Loucy (cell line): Measurements from ENCODE around the gene NOC3L.

Experiments used
- EZH2phosphoT487 ChIP-seq: fragments of 200-600 bp; IDR thresholded peaks from 2 replicates; pipeline ENCODE4 v1.6.1; 2018; ENCODE audit warnings: antibody characterized with exemption, mild to moderate bottlenecking, moderate library complexity, borderline replicate concordance
- TF ChIP-seq, protein P1 (sequence below): fragments of 200-600 bp; sonication (generic); conservative IDR thresholded peaks from 2 replicates; pipeline ENCODE4 v1.5.1; 2014; ENCODE audit warnings: mild to moderate bottlenecking, antibody characterized with exemption, low read length

DNA sequence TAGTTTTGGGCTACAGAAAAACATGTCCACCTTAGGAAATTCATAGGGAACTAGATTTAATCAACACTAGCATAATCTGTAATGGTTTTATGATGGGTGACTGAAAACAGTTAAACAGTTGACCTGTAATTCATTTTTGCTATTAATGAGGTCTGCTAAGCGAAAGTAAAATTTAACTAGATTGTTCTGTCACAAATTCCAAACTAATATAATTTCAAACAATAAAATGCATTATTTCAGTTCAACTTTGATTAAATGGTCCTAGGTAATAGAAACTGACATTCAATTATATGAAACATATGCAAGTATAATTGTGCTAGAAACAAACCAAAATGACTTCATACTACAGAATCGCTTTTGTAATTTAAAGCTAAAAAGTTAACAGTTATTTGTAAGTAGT, 6.9 kb downstream of the NOC3L start:
- TF ChIP-seq, protein P1, sequence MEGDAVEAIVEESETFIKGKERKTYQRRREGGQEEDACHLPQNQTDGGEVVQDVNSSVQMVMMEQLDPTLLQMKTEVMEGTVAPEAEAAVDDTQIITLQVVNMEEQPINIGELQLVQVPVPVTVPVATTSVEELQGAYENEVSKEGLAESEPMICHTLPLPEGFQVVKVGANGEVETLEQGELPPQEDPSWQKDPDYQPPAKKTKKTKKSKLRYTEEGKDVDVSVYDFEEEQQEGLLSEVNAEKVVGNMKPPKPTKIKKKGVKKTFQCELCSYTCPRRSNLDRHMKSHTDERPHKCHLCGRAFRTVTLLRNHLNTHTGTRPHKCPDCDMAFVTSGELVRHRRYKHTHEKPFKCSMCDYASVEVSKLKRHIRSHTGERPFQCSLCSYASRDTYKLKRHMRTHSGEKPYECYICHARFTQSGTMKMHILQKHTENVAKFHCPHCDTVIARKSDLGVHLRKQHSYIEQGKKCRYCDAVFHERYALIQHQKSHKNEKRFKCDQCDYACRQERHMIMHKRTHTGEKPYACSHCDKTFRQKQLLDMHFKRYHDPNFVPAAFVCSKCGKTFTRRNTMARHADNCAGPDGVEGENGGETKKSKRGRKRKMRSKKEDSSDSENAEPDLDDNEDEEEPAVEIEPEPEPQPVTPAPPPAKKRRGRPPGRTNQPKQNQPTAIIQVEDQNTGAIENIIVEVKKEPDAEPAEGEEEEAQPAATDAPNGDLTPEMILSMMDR, result no peak
- no peak for TF ChIP-seq EZH2phosphoT487
